ENCODE measurements around the gene XAGE5.

XAGE5 gene

DNA sequence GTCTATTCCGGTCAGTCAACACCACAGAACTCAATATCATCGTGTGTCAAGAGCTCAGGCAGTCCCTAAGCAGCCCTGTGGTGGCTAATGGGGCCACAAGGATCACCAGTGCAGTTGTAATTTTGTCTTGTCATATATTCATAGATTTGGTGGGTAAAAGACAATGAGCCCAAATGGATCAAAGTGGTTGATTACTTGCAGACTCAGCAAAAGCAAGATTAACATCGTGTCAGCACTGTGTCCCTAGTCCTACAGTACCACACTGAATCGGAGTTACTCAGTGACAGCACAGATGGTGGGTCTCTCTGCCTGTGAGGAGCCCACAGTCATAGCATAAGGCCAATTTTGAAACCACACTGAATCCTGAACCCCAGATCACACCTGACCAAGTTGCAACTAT lies 8.7 kb downstream of the XAGE5 start:
- H3K36me3 ChIP-seq (ENCODE audit: insufficient read depth, low read length): no peaks in the 10 kb centered on the region
- H3K9me3 ChIP-seq (ENCODE audit: low read length): no peaks in the 10 kb centered on the region
- no peaks in the 10 kb centered on the region for H4K20me1 ChIP-seq (ENCODE audit: insufficient read depth, low read length)
- no peak overlapping the region for H3K4me2 ChIP-seq (ENCODE audit: low read length)
- H3K79me2 ChIP-seq (ENCODE audit: insufficient read depth, low read length): no peaks in the 10 kb centered on the region
- no peaks in the 10 kb centered on the region for H3K27me3 ChIP-seq (ENCODE audit: insufficient read depth, low read length)
- H3K4me1 ChIP-seq (ENCODE audit: insufficient read depth, low read length, severe bottlenecking): no peaks in the 10 kb centered on the region
- no peak overlapping the region for H3K4me3 ChIP-seq (ENCODE audit: low read depth, low read length, poor library complexity, severe bottlenecking)
- no peak overlapping the region for H3K9ac ChIP-seq (ENCODE audit: low read length)
- H3K27ac ChIP-seq (ENCODE audit: low read depth, low read length, poor library complexity, severe bottlenecking): no peak overlapping the region
- no peak overlapping the region for H2AFZ ChIP-seq (ENCODE audit: low read length)
- no peak for TF ChIP-seq EZH2 (IDR thresholded peaks at IDR 0.05; ENCODE audit: borderline replicate concordance, low read length)
- TF ChIP-seq, protein P1, sequence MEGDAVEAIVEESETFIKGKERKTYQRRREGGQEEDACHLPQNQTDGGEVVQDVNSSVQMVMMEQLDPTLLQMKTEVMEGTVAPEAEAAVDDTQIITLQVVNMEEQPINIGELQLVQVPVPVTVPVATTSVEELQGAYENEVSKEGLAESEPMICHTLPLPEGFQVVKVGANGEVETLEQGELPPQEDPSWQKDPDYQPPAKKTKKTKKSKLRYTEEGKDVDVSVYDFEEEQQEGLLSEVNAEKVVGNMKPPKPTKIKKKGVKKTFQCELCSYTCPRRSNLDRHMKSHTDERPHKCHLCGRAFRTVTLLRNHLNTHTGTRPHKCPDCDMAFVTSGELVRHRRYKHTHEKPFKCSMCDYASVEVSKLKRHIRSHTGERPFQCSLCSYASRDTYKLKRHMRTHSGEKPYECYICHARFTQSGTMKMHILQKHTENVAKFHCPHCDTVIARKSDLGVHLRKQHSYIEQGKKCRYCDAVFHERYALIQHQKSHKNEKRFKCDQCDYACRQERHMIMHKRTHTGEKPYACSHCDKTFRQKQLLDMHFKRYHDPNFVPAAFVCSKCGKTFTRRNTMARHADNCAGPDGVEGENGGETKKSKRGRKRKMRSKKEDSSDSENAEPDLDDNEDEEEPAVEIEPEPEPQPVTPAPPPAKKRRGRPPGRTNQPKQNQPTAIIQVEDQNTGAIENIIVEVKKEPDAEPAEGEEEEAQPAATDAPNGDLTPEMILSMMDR (IDR thresholded peaks at IDR 0.05; ENCODE audit: low read length): no peak
- H3F3A ChIP-seq (ENCODE audit: insufficient read depth, low read length): no peaks in the 10 kb centered on the region
- no peaks in the 10 kb centered on the region for H3K9me2 ChIP-seq (ENCODE audit: low read depth, low read length)

DNA sequence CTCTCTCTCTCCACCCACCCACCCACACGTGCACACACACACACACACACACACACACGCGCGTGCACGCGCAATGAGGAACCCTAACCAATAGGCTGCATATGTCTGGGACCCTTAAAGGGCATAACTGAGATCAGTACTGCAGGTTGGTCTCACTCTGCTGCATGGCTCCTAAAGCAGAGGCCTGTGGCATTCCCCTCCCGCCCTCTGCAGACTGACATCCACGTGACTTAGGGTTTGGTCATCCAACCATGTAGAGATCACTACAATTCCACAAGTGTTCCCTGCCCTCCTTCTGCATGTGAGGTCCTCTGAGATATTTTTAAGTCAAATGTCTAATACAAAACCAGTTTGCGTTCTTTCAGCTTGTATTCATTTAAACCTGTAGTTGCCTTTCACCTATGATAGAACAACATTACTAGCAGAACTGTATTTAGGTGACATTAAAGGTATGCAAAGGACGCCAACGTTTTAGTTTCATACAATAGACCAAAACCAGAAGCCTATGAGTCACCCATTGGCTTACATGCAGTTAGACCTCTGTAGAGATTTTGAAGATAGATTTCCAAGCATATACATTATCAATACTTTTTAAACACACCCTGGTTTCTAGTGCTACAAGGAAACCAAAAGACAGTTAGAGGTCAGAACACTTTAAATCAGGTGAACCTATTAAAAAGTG lies 10.1 kb downstream of the XAGE5 start:
- no peak overlapping the region for H3K9ac ChIP-seq (ENCODE audit: low read length)
- H3K79me2 ChIP-seq (ENCODE audit: insufficient read depth, low read length): no peaks in the 10 kb centered on the region
- H3K4me3 ChIP-seq (ENCODE audit: low read depth, low read length, poor library complexity, severe bottlenecking): no peak overlapping the region
- no peaks in the 10 kb centered on the region for H3K36me3 ChIP-seq (ENCODE audit: insufficient read depth, low read length)
- no peaks in the 10 kb centered on the region for H3K9me2 ChIP-seq (ENCODE audit: low read depth, low read length)
- no peaks in the 10 kb centered on the region for H3F3A ChIP-seq (ENCODE audit: insufficient read depth, low read length)
- H3K27ac ChIP-seq (ENCODE audit: low read depth, low read length, poor library complexity, severe bottlenecking): no peak overlapping the region
- H3K4me2 ChIP-seq (ENCODE audit: low read length): no peak overlapping the region
- H4K20me1 ChIP-seq (ENCODE audit: insufficient read depth, low read length): no peaks in the 10 kb centered on the region
- no peaks in the 10 kb centered on the region for H3K27me3 ChIP-seq (ENCODE audit: insufficient read depth, low read length)
- no peaks in the 10 kb centered on the region for H3K9me3 ChIP-seq (ENCODE audit: low read length)
- no peak overlapping the region for H2AFZ ChIP-seq (ENCODE audit: low read length)
- no peaks in the 10 kb centered on the region for H3K4me1 ChIP-seq (ENCODE audit: insufficient read depth, low read length, severe bottlenecking)
- TF ChIP-seq, protein P1 (IDR thresholded peaks at IDR 0.05; ENCODE audit: low read length): no peak
- TF ChIP-seq EZH2 (IDR thresholded peaks at IDR 0.05; ENCODE audit: borderline replicate concordance, low read length): no peak

DNA sequence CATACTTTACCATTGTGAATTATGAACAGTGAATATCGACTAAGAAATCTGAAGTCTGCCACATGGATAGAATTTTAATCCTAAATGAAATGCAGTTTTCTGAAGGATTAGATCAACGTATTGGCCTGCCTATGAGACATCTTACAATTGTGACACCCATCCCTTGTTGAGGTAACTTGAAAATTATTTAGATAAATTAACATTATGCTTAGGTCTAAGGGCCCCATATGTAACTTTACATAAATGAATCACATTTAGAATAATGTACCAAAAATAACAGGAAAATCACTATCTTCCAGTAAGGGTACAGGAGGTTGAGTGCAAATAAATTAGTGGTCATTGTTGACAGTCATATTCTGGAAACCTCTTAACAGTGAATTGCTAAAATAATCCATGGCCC lies 13.5 kb downstream of the XAGE5 start:
- H3K9me2 ChIP-seq (ENCODE audit: low read depth, low read length): no peaks in the 10 kb centered on the region
- no peaks in the 10 kb centered on the region for H3K9me3 ChIP-seq (ENCODE audit: low read length)
- H3K9ac ChIP-seq (ENCODE audit: low read length): no peak overlapping the region
- no peaks in the 10 kb centered on the region for H3K4me1 ChIP-seq (ENCODE audit: insufficient read depth, low read length, severe bottlenecking)
- H3K4me2 ChIP-seq (ENCODE audit: low read length): no peak overlapping the region
- no peaks in the 10 kb centered on the region for H3K27me3 ChIP-seq (ENCODE audit: insufficient read depth, low read length)
- H2AFZ ChIP-seq (ENCODE audit: low read length): no peak overlapping the region
- no peaks in the 10 kb centered on the region for H3K79me2 ChIP-seq (ENCODE audit: insufficient read depth, low read length)
- H3F3A ChIP-seq (ENCODE audit: insufficient read depth, low read length): no peaks in the 10 kb centered on the region
- no peaks in the 10 kb centered on the region for H3K36me3 ChIP-seq (ENCODE audit: insufficient read depth, low read length)
- H3K27ac ChIP-seq (ENCODE audit: low read depth, low read length, poor library complexity, severe bottlenecking): no peak overlapping the region
- H4K20me1 ChIP-seq (ENCODE audit: insufficient read depth, low read length): no peaks in the 10 kb centered on the region
- no peak for TF ChIP-seq EZH2 (IDR thresholded peaks at IDR 0.05; ENCODE audit: borderline replicate concordance, low read length)
- TF ChIP-seq, protein P1 (IDR thresholded peaks at IDR 0.05; ENCODE audit: low read length): no peak
- H3K4me3 ChIP-seq (ENCODE audit: low read depth, low read length, poor library complexity, severe bottlenecking): no peak overlapping the region

Measured in OCI-LY1 (cell line).